ENCODE measurements around the gene BICC1.

The BICC1 gene

DNA sequence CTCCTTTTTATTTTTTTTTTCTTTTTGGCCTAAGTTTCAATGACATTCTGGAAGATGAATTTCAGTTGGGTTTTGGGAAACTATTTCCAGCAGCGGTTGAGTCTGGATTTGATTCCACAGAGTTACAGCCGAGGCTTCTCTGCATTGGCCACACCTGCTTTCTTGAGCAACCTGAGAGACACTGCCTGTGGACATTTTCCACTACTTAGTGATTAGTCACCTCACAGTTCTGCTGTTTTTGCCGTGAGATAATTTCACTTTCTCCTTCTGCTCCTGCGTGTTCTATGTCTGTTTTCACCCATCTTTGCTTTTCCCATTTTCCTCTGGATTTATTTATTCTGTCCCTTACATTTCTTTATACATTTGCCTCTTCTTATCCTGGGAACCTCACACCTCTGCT lies 243.0 kb downstream of the BICC1 start:
- no peak for DNase-seq

DNA sequence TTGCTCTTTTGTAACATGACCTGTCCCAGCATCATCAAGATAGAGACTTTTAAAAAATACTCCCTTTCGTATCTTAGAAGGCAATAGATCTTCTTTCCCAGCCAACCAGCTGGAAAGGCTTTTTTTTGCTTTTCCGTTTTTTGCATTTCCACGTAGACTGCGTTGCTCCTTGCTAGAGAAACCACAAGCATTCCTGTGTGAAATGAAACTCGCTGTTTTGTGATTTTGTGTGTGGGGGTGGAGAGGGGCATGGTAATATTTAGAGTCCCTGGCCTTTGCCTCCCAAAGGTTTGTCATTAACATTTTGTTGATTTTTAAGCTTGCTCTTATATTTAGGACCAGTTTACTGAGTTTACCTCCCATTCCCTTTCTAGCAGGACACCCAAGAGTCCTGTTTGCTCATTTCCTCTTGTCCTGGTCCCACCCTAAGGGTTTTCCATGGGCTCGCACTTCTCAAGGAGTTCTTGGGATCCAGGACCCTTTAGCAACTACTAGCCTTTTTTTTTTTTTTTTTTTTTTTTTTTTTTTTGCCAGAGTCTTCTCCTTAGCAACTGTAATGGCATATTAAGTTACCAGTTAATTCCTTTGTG lies 243.6 kb downstream of the BICC1 start:
- DNase-seq: no peak

- no peak for DNase-seq
These were observed 244.8 kb downstream of the BICC1 start for GRCh38 chr10:58757352-58758065.

DNA sequence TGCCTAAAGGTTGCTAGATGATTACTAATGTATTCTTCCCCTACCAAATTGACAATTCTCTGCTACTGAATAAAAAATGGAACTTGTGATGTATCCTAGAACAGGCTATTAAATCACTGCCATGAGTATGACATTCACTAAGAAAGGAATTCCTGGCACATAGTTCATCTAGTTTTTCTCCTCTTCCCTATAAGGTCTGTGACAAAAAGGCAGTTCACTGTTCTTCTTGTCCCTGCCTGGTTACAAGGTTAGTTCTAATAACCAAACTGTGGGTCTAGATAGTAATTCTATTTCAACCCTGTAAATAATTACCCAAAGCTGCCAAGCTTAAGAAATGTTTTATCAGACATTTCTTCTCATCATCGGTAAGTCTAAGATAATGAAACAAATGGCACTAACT lies 245.6 kb downstream of the BICC1 start:
- no peak for DNase-seq

DNA sequence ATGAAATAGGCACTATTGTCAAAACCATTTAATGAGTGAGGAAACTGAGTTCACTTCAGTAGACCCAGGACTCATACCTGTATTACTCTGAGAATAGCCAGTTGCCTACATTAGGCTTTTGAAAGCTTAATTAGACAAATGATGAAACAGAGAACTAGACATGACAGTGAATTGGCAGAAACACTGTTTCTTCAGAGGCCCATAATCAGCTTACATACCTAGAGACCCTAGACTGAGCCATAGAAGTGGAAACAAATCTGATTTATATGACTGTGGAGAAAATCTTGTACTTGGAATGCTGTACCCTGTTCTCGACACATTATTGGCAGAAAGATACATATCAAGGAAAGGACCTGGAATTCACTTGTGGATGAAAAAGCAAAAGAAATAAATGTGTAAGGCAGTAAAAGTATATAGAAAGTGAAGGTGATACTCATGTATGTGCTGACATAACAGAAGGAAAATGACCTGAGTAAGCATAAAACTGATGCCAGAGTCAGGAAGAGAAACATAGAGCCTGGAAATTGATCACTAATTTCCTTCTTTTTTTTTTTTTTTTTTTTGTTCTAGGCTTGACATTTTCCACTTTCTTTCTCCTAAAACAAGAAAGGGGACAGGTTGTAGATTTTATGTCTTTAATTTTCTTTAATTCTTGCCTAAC lies 251.5 kb downstream of the BICC1 start:
- DNase-seq: no peak

DNA sequence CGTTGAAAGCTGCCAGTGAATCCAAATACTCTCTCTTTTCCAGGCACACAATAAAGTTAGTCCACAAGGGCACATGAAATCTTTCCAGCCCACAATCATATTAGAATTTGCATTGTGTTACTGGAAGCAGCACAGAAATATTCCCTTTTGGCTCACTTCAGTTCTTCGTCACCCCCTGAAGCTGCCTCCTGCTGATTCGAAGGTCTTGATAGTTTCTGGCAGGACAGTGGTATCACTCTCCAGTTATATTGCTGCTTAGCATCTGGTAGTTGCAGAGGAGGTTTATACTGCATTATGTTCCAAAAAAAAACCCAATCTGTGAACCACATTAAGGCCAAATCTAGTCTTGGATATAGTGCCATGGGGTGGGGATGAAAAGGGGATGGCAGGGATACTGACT lies 253.2 kb downstream of the BICC1 start:
- DNase-seq: no peak

DNA sequence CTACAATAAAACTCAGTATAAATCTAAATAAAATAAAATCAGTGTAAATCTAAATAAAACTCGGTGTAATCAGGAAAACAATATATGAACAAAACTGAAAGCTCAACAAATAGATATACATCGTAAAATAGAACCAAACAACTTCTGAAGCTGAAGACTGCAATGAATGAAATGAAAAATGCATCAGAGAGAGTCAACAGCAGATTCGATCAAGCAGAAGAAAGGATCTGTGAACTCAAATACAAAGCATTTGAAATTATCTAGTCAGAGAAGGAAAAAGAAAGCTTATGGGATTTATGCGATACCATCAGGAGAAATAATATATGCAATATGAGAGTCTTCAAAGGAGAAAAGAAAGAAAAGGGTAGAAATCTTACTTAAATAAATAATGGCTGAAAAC lies 255.0 kb downstream of the BICC1 start:
- no peak for DNase-seq

GRCh38 chr10:58771863-58772262 lies 259.2 kb downstream of the BICC1 start:
- no peak for DNase-seq

- no peak for DNase-seq
These were observed 260.1 kb downstream of the BICC1 start for GRCh38 chr10:58772758-58773157.

- DNase-seq: no peak
These were observed 260.7 kb downstream of the BICC1 start for GRCh38 chr10:58773341-58773740.

- DNase-seq: no peak
These were observed 261.3 kb downstream of the BICC1 start for GRCh38 chr10:58773944-58774343.

DNA sequence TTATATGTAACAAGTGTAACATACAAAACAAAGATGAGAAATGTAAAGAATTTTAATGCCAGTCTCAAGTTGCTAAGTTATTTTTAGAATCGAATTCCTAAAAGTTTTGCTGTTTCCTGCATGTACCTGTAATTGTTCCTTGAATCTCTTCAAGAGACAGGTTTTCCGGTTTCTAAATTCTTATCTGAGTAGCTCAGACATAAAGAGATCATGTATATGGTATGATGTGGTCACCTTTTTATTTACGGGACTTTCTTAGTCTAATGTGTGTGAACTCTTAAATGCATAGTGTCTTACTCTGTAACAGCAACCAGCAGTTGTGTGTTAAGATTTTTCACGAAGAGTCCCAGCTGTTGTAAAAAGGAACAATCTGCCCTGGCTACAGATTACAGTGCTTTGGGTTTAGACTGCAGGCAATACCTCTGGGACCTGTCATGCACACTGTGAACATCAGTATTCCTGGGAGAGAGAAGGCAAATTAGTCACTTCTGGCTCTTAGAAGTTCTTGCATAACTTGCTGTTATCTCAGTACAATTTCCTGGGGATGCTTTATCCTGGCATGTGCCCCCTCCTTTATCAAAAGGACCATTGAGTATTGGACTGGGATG lies 263.4 kb downstream of the BICC1 start:
- no peak for DNase-seq

DNA sequence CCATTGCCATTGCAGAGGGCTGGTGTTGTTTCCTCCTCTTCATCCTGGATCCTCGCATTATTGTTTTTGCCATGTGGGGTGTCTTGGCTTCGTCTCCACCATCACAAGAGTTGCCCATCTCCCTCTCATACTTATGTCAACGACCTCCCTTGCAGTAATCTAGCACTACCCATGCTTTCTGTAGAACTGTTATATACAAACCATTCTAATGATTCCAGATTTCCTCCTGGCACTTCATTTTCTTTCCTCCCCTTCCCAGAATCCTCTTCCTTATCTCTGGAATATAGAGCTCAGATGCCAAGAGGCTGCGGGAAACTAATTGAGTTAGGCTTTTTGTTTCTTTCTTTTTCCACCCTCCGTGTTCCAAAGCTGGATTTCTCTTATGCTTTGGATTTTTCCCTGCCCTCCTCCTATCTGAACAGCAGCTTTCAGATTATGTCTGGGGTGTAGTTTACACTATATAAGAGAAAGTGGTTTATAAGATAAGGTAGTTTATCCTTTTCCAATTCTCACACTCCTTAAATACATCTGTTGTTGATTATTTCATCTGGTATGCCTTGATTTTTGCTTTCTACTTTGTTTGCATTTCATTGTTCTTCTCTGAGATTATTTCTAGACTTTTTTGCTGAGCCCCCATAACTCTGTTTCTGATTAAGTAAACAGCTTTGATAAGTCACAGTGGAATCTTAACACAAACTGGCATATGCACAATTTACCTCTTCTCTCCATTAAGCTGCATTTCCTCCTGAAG lies 264.1 kb downstream of the BICC1 start:
- DNase-seq: no peak

- no peak for DNase-seq
These were observed 266.3 kb downstream of the BICC1 start for GRCh38 chr10:58778966-58779365.

GRCh38 chr10:58779594-58779993 lies 266.9 kb downstream of the BICC1 start:
- DNase-seq: no peak

DNA sequence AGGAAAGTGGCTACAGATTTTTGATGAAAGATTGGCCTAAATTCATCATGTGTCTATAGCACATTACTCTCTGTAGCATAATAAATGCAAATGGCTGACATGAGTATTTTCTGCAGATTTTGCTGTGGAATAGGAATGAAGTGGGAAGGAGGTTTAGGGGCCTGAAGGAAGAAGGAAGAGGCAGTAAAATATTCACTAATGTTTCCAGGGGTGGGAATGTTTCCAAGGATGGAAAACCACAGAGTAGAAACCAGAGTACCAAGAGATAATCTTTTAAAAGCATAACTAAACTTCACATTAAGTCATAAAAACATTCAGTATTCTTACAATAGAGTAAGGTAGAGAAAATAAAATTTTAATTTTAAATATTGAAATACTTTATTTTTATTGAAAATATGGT lies 267.8 kb downstream of the BICC1 start:
- no peak for DNase-seq

- DNase-seq: no peak
These were observed 269.3 kb downstream of the BICC1 start for GRCh38 chr10:58781873-58782488.

DNA sequence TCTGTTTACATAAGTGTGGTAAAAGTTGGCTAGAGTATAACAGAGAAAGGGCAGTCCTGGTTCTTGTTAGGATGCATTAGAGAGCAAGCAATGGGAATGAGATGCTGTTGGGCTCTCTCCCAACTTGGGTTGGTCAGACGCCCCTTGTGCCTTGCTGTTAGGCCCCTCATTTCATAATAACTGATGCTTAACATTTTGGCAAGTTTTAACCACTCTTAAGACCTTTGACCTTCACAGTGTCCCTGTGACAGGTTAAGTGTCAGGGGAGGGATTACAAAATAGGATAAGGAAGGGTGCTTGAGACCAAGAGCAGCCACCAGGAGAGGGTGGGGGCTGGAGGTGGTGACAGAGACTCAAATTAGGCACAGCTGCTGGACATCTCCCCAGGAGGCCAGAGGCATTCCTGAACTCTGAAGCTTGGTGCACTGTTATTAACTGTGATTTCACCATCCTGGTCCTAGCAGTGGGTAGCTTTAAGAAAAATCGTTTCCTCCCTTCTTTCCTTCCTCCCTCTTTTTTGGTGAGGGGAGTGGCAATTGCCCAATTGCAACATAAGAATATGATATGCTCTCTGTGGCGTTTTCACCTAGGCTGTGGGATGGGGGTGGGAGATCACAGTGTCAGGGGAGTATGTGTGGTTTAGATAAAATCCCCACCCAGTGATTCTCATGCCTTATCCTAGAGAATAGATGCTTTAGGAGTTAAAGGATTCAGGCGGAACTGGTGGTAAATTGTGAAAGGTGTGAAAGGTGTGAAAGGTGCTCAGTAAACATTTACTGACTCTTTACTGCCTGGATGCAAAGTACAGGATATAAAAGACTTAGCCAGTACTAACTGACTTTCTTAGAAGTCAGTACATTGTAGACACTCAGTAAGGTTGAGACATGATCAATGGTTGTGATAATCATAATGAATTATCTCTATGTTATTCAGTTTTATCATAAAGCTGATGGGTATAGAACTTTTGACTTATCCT lies 270.5 kb downstream of the BICC1 start:
- DNase-seq: no peak

DNA sequence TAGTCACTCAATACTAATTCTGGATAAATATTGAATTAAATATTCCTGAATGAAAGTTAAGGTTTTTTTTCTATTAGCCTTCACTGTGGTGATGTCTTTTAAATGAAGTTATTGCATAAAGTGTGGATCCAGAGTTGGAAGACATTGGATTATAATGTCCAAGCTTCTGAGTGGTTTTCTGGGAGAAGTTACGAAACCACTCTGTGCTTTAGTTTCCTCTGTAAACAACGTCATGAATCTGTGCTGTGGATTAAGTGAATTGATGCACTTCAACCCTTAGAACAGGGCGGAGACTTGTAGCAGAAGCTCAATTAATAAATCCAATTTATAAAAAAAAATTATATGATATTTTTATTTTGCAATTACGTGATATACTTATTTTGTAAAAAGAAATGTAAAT lies 271.7 kb downstream of the BICC1 start:
- DNase-seq: no peak

DNA sequence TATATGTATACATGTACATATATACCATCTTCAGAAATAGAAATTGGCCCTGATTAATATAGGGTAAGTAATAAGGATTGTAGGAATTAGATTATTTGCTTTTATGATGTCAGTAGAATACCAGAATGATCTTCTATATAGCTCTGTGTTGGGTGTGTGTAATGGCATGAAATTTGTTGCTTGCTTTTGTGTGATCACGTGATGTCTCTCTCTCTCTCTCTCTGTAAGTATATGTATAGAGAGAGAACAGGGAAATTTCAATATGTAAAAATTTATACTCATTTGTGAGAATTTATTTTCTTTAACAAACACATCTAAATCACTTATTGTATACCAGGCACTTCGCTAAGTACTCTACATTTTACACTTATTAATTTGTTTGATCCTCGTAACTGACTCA lies 272.7 kb downstream of the BICC1 start:
- no peak for DNase-seq

GRCh38 chr10:58791137-58791536 lies 278.5 kb downstream of the BICC1 start:
- no peak for DNase-seq

GRCh38 chr10:58795560-58795959 lies 282.9 kb downstream of the BICC1 start:
- no peak for DNase-seq
